HG03521 (cell line): Measurements from ENCODE around the gene CLEC4C.
"Not testable (repeated sequence)": the region's sequence is repeated elsewhere in the genome, so short reads cannot be mapped to it uniquely, and the experiment has no call there.

Source experiments
- ATAC-seq: cut with Tn5 transposase; IDR thresholded peaks from one replicate; pipeline ENCODE4 v1.9.1; 2021; ENCODE audit warnings: mild to moderate bottlenecking, moderate library complexity; ENCODE audit not compliant: unreplicated experiment

CLEC4C gene, protein sequence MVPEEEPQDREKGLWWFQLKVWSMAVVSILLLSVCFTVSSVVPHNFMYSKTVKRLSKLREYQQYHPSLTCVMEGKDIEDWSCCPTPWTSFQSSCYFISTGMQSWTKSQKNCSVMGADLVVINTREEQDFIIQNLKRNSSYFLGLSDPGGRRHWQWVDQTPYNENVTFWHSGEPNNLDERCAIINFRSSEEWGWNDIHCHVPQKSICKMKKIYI

DNA sequence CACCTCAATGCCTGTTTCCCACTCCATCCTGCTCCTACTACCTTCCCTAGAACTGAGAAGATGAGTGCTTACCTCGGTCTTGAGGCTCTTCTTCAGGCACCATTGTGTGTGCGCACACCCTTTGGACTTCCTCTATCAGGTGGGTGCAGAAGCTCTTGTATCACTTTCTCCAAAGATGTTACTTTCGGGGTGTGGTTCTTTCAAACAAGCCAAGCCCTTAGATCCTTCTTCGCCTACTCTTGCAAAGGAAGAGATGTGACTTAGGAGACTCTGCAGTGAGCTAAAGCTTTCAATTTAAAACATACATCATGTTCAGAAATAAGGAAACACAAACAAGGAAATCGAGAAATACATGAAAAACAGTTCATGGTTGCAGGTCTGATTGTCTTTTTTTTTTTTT lies at the start of gene CLEC4C:
Gene CLEC4C (minus strand): TSS at position 130 of the 400 bp plus-strand sequence. CDS start 27 bp downstream, at position 103.
- no peak for ATAC-seq

GRCh38 chr12:7793211-7793610 lies 46.0 kb upstream of the CLEC4C start:
- ATAC-seq, result no peak

GRCh38 chr12:7788884-7789528 lies 41.8 kb upstream of the CLEC4C start, which contains the start of gene NANOG:
Gene NANOG, plus strand, starts transcription at chr12:7789402. Its CDS starts 213 bp downstream, at chr12:7789615.
- ATAC-seq, result not testable (repeated sequence)

DNA sequence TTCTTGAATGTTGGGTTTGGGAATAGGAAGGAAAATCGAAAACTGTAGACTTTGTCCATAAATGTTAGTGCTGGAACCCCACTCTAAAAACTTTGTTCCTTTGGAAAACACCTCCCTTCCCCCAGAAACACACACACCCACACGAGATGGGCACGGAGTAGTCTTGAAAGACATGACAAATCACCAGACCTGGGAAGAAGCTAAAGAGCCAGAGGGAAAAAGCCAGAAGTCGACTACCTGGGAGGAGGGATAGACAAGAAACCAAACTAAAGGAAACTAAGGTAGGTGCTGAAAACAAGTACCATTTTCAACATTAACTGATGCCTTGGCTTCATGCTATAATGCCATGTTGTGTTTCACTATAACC lies 41.1 kb upstream of the CLEC4C start:
- no peak for ATAC-seq

DNA sequence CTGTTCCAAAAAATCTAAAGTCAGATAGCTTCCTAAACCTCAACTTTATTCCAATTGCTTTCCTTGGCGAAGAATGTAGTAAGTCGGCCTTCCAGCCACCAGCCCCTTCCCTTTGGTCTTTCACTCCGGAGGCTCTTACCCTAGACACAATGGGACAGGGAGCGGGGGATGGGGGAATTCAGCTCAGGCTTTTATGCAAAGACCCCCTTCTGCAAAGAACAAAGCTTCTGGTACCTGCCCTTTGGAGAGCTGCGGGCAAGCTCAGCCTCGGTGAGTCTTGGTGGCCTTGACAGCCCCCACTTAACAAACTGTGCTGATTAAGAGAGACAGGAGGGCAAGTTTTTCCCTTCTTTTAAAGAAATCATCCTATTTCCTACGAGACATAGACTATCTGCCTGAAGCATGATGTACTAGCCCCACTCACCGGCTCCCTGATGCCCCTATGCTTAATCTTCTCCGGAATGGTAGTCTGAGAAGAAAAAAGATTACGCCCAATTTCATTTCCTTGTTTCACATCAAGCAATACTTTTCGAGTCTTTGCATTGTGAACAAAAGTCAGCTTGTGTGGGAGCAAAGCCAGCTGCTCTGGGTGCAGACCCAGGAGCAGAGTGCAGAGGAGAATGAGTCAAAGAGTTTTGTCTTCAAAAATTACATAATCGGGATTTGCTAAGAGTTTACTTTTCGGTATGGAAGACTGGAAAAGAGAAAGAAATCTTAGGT lies 40.6 kb upstream of the CLEC4C start:
- no peak for ATAC-seq

GRCh38 chr12:7784701-7785100 lies 37.5 kb upstream of the CLEC4C start:
- ATAC-seq, result no peak

GRCh38 chr12:7783433-7783832 lies 36.3 kb upstream of the CLEC4C start:
- ATAC-seq, result not testable (repeated sequence)

- no peak for ATAC-seq
These were observed 34.9 kb upstream of the CLEC4C start for GRCh38 chr12:7782055-7782454.

GRCh38 chr12:7781274-7781673 lies 34.1 kb upstream of the CLEC4C start:
- ATAC-seq, result no peak

- ATAC-seq, result no peak
These were observed 22.8 kb upstream of the CLEC4C start for GRCh38 chr12:7769999-7770398.

- ATAC-seq, result no peak
These were observed 11.6 kb upstream of the CLEC4C start for GRCh38 chr12:7758766-7759140.

- no peak for ATAC-seq
These were observed 9.8 kb upstream of the CLEC4C start for GRCh38 chr12:7756993-7757392.

DNA sequence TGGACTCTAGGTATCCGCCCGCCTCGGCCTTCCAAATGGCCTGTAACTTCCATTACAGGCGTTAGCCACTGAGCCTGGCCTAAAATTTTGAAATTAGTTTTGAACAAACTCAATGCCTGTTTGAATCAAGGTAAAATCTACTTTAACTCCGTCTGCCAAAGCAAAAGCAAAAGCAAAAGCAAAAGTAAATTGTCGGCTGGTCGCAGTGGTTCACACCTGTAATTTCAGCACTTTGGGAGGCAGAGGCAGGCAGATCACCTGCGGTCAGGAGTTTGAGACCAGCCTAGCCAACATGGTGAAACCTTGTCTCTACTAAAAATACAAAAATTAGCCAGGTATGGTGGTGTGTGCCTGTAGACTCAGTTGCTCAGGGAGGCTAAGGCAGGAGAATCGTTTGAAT lies 8.5 kb upstream of the CLEC4C start:
- ATAC-seq, result not testable (repeated sequence)

DNA sequence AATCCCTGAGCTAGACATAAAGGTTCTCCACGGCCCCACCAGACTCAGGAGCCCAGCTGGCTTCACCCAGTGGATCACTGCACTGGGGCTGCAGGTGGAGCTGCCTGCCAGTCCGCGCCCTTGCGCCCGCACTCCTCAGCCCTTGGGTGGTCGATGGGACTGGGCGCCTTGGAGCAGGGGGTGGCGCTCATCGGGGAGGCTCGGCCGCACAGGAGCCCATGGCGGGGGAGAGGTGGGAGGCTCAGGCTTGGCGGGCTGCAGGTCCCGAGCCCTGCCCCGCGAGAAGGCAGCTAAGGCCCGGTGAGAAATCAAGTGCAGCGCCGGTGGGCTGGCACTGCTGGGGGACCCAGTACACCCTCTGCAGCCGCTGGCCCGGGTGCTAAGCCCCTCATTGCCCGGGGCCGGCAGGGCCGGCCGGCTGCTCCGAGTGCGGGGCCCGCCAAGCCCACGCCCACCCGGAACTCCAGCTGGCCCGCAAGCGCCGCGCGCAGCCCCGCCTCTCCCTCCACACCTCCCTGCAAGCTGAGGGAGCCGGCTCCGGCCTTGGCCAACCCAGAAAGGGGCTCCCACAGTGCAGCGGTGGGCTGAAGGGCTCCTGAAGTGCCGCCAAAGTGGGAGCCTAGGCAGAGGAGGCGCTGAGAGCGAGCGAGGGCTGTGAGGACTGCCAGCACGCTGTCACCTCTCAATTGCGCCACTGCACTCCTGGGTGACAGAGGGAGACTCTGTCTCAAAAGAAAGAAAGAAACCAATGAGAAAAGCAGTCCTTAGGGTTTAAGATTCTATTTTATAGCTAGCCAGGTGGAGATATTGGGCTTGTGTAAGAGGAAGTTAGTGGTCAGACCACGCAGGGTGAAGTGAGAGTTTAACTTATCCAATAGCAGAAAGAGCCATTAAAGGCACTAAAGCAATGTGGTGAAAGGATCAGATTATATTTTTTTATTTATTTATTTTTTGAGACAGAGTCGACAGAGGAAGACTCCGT lies 5.1 kb upstream of the CLEC4C start:
- not testable (repeated sequence) for ATAC-seq

GRCh38 chr12:7751394-7751793 lies 4.2 kb upstream of the CLEC4C start:
- no peak for ATAC-seq

DNA sequence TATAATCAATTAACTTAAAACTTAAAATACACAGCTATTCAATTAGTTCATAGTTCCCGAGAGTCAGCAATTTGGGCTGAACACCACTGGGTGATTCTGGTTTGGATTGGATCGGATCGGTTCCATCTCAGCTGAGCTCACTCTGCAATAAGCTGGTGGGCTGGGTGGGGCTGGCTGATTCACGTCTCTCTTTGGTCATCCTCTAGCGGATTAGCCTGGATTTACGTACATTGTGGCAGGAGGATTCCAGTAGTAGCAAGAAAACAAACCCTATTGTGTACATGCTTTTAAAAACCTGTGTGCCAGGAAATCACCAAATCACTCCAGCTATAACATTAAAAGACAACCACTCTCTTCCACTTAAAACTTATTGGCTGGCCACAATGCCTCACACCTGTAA lies 3.2 kb upstream of the CLEC4C start:
- ATAC-seq, result no peak

DNA sequence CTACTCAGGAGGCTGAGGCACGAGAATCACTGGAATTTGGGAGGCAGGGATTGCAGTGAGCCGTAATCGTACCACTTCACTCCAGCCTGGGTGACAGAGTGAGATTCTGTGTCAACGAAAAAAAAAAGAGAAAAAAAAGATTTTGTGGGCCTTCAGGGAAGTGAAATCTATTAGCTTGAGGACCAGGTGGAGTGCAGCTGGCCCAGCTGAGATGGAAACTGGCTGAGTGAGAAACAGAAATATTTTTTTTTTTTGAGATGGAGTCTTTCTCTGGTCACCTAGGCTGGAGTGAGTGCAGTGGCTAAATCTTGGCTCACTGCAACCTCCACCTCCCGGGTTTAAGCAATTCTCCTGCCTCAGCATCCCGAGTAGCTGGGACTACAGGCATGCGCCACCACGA lies 2.3 kb upstream of the CLEC4C start:
- no peak for ATAC-seq

- no peak for ATAC-seq
These were observed 1.7 kb upstream of the CLEC4C start for GRCh38 chr12:7748852-7749251.

- ATAC-seq, result no peak
These were observed 14.2 kb downstream of the CLEC4C start for GRCh38 chr12:7732993-7733392.

DNA sequence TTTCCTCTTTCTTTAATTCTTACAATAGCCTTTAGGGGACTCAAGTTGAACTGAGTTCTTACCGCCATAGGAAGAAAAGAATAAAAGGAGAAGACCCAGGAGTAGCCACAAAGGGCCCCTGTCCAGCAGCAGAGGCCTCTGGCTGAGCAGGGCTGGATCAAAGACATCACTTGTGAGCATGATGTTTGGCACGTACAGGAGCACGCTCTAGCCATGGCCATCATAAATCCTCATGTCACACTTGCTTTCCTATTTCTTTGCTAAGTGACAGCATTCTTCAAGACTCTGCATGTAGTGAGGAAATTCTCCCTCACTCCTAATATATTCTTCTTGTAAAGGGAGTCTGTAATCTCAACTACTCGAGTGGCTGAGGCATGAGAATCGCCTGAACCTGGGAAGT lies 15.7 kb downstream of the CLEC4C start:
- no peak for ATAC-seq

GRCh38 chr12:7730984-7731383 lies 16.2 kb downstream of the CLEC4C start:
- not testable (repeated sequence) for ATAC-seq
